Erythroblast (primary cell): Measurements from ENCODE around the gene GPR31.

Experiments used
- GATA1 ChIP-seq: IDR thresholded peaks from 2 replicates; pipeline ENCODE4 v1.6.1; 2011; ENCODE audit warnings: low read depth, mild to moderate bottlenecking, control low read depth, low read length, moderate library complexity
- POLR2A ChIP-seq: IDR thresholded peaks from 2 replicates; pipeline ENCODE4 v1.6.1; 2011; ENCODE audit warnings: mild to moderate bottlenecking, low read length

GRCh38 chr6:167163476-167164011, 5.8 kb upstream of the GPR31 start:
- TF ChIP-seq POLR2A: no peak
- TF ChIP-seq GATA1: no peak
